Heart right ventricle (tissue), 16 donors: ENCODE results near the gene PNMA8C. TPM values are rescaled to one million over a fixed set of nuclear protein-coding genes. Genes with fewer than 3 reads are reported as not detected.

Experiments
- ATAC-seq, 8 donors: fragments of 200-7000 bp; cut with Tn5 transposase; one replicate each; pipeline ENCODE4 v1.9.1; 2020; ENCODE audit warnings: mild to moderate bottlenecking in 8 of 8, moderate library complexity in 8 of 8, moderate number of reproducible peaks in 1 of 8
- DNase-seq, 2 donors: peaks; one replicate each; pipeline ENCODE4 v3.0.0-alpha.2; 2020
- H3K27ac ChIP-seq, 10 donors: fragments of 200-600 bp; sonication (generic) in 2 of 10; one replicate each; pipeline versions ENCODE4 v1.5.0 to v1.8.0; 2020 to 2022; ENCODE audit warnings: mild to moderate bottlenecking in 3 of 10
- H3K27me3 ChIP-seq, 7 donors: fragments of 200-600 bp; one replicate each; pipeline ENCODE4 v1.8.0; 2021 to 2022; ENCODE audit warnings: mild to moderate bottlenecking in 2 of 7
- H3K36me3 ChIP-seq, 9 donors: fragments of 200-600 bp; sonication (generic) in 1 of 9; one replicate each; pipeline versions ENCODE4 v1.5.0 to v1.8.0; 2020 to 2022; ENCODE audit warnings: mild to moderate bottlenecking in 2 of 9
- H3K4me1 ChIP-seq, 9 donors: fragments of 200-600 bp; sonication (generic) in 1 of 9; one replicate each; pipeline versions ENCODE4 v1.5.0 to v1.8.0; 2020 to 2022; ENCODE audit warnings: mild to moderate bottlenecking in 4 of 9
- H3K4me3 ChIP-seq, 10 donors: fragments of 200-600 bp; sonication (generic) in 2 of 10; one replicate each; pipeline versions ENCODE4 v1.5.0 to v1.8.0; 2020 to 2022; ENCODE audit warnings: mild to moderate bottlenecking in 7 of 10, moderate library complexity in 2 of 10
- H3K9me3 ChIP-seq, 11 donors: fragments of 200-600 bp in 10 of 11; sonication (generic) in 2 of 11; one replicate each; pipeline versions ENCODE4 v1.5.0 to v1.8.0; 2013 to 2022; ENCODE audit warnings: mild to moderate bottlenecking in 2 of 11, control low read depth in 1 of 11, moderate library complexity in 1 of 11
- CTCF ChIP-seq, 9 donors: fragments of 200-600 bp; sonication (generic) in 2 of 9; IDR thresholded peaks; one replicate each; pipeline versions ENCODE4 v1.5.0 to v1.8.0; 2021 to 2022; ENCODE audit warnings: antibody characterized with exemption in 9 of 9, mild to moderate bottlenecking in 5 of 9, moderate library complexity in 1 of 9
- WGBS, 2 donors: extraction: QIAGEN DNeasy Blood & Tissue Kit; methylation state at CpG; one replicate each; pipeline ENCODE4 v1.1.7; 2013; ENCODE audit warnings: inconsistent platforms in 1 of 2; 5-methylcytosine and 5-hydroxymethylcytosine counted together
- intact Hi-C, 10 donors: fragments of 100-400 bp; cut with DNase I; formaldehyde crosslinking; loops; one replicate each; pipeline versions ENCODE4 v1.11.1 to v1.14.2; 2022
- polyA plus RNA-seq, 2 donors: library from polyadenylated mRNA; stranded (reverse); fragments of 200-250 nt; gene quantifications; one replicate each; pipeline ENCODE4 v1.2.3, GENCODE V29; 2013
- total RNA-seq, 10 donors: library from RNA; stranded (reverse); fragmentation: NEBNext Ultra II Directional in 3 of 10; extraction: Animal tissue kit (Norgen Biotek cat#: 25700) in 3 of 10; gene quantifications; one replicate each; pipeline versions ENCODE4 v1.2.1 to v1.2.4, GENCODE V29; 2021 to 2023
- donor health status: Arrhythmogenic right ventricular cardiomyopathy.
- donor health status: ischemic (EF 13 %, LVEDD 7.1; RV severe dilation, severe dysfunction).
- donor health status: healthy with polysubstance abuse.
- donor health status: DM: no; HTN: yes; CAD: no.
- donor health status: DM: no; HTN: no; CAD: no.
- donor health status: ischemic (EF 25% LVEDD 6.9; RV normal size, moderate dysfunction).
- donor health status: ischemic (EF 25% LVEDD 5.7; RV mildly dilated, moderate dysfunction).
- donor health status: healthy.
- donor health status: DM: yes; HTN: yes; CAD: no.
- donor health status: Ischemic cardiomyopathy.
- donor health status: ischemic (EF 35%, LVEDD 5.7; RV mildly dilated, moderate dysfunction).
- donor health status: nonischemic (EF 11% LVEDD 7.7; RV severe dilation, severe dysfunction).
- donor health status: DM: yes; HTN: yes; CAD: no.
- donor health status: PGD.
- donor health status: ischemic (EF 29% LVEDD 5.4; RV normal size, mild dysfunction).
- donor health status: nonischemic (EF 23%, LVEDD 6.1; RV moderate dilation, normal function).

Gene PNMA8C
- total and polyA plus RNA-seq, 12 donors: 0.01 to 0.13 (median 0.07) TPM; not detected in 5

GRCh38 chr19:46460055-46460454 lies 31.3 kb upstream of the PNMA8C start:
- Histone ChIP-seq H3K4me3 (no peak overlapping the region), H3K9me3 (no peaks in the 10 kb centered on the region), H3K27me3 (peaks cover 0 to 20% (median 0%) of the 10 kb centered on the region in 7 donors), H3K36me3 (no peaks in the 10 kb centered on the region), H3K27ac (no peak overlapping the region), H3K4me1 (no peaks in the 10 kb centered on the region)
- intact Hi-C loops: no loop called here
- ATAC-seq (no peak), DNase-seq (no peak)
- no peak for TF ChIP-seq CTCF (IDR thresholded peaks at IDR 0.05)
- WGBS, 2 donors: 63 to 90% methylated on average over 2 of the region's 2 CpGs

GRCh38 chr19:46456930-46457329 lies 28.2 kb upstream of the PNMA8C start:
- H3K36me3 ChIP-seq: no peaks in the 10 kb centered on the region
- no peak overlapping the region for H3K4me3 ChIP-seq
- no peak for TF ChIP-seq CTCF (IDR thresholded peaks at IDR 0.05)
- intact Hi-C loops: no loop called here
- ATAC-seq (no peak), DNase-seq (no peak)
- H3K27ac ChIP-seq: no peak overlapping the region
- no peaks in the 10 kb centered on the region for H3K9me3 ChIP-seq
- no peaks in the 10 kb centered on the region for H3K4me1 ChIP-seq
- 91 to 97% methylated on average over 5 of the region's 5 CpGs for WGBS, 2 donors
- H3K27me3 ChIP-seq: peaks cover 0 to 20% (median 0%) of the 10 kb centered on the region in 7 donors

- peaks cover 0 to 12% (median 0%) of the 10 kb centered on the region in 9 donors for H3K4me1 ChIP-seq
- no peaks in the 10 kb centered on the region for H3K36me3 ChIP-seq
- H3K4me3 ChIP-seq: no peak overlapping the region
- TF ChIP-seq CTCF (IDR thresholded peaks at IDR 0.05): no peak
- peaks cover 0 to 11% (median 0%) of the 10 kb centered on the region in 11 donors for H3K9me3 ChIP-seq
- peaks cover 0 to 20% (median 0%) of the 10 kb centered on the region in 7 donors for H3K27me3 ChIP-seq
- DNase-seq (no peak), ATAC-seq (no peak)
- WGBS, 2 donors: 68 to 78% methylated on average over 3 of the region's 3 CpGs
- H3K27ac ChIP-seq: no peak overlapping the region
- intact Hi-C loops: no loop called here
Measured at GRCh38 chr19:46454244-46454643, 25.5 kb upstream of the PNMA8C start.

GRCh38 chr19:46453661-46454060 lies 24.9 kb upstream of the PNMA8C start:
- 86 to 89% methylated on average over 6 of the region's 6 CpGs for WGBS, 2 donors
- ATAC-seq (no peak), DNase-seq (no peak)
- H3K36me3 ChIP-seq: no peaks in the 10 kb centered on the region
- no peak for TF ChIP-seq CTCF (IDR thresholded peaks at IDR 0.05)
- peaks cover 0 to 12% (median 0%) of the 10 kb centered on the region in 9 donors for H3K4me1 ChIP-seq
- peaks cover 0 to 12% (median 0%) of the 10 kb centered on the region in 11 donors for H3K9me3 ChIP-seq
- intact Hi-C loops: no loop called here
- no peak overlapping the region for H3K27ac ChIP-seq
- no peak overlapping the region for H3K4me3 ChIP-seq
- H3K27me3 ChIP-seq: peaks cover 0 to 20% (median 0%) of the 10 kb centered on the region in 7 donors
